D721Med (cell line): ENCODE data around the gene MALAT1.
A peak's percentile ranks its signal among the peaks of the same experiment; 100 is the strongest.

Experiments used
- DNase-seq: peaks from one replicate; pipeline ENCODE4 v3.0.0; 2011; ENCODE audit warnings: low spot score; ENCODE audit not compliant: insufficient read length
- FAIRE-seq: peaks from 2 replicates; lab custom pipeline; 2011; peaks lifted over from hg19 to GRCh38; lab: Jason Lieb, UNC
- TF ChIP-seq, protein P1 (sequence below): IDR thresholded peaks from 2 replicates; pipeline ENCODE4 v1.5.1; 2012; ENCODE audit warnings: mild to moderate bottlenecking, control low read depth; ENCODE audit not compliant: insufficient read depth; ENCODE audit errors: missing control alignments

Gene MALAT1

DNA sequence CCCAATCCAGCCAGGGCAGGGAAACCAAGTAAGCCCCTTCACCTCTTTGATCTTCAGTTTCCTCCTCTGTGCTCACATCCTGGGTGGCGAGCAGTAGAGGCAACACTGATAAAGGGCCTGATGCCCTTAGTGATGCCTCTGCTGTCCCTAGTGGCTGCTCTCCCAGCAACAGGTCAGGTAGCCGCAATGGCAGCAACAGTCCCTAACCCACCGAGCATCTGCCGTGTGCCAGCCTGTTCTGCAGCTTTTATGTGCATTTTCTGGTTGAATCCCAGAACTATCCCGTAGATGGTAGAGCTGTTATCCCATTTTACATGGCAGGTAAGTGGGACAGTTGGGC is 31.3 kb downstream of the MALAT1 start:
- DNase-seq (peak; percentile 11), FAIRE-seq (no peak)
- TF ChIP-seq, protein P1, sequence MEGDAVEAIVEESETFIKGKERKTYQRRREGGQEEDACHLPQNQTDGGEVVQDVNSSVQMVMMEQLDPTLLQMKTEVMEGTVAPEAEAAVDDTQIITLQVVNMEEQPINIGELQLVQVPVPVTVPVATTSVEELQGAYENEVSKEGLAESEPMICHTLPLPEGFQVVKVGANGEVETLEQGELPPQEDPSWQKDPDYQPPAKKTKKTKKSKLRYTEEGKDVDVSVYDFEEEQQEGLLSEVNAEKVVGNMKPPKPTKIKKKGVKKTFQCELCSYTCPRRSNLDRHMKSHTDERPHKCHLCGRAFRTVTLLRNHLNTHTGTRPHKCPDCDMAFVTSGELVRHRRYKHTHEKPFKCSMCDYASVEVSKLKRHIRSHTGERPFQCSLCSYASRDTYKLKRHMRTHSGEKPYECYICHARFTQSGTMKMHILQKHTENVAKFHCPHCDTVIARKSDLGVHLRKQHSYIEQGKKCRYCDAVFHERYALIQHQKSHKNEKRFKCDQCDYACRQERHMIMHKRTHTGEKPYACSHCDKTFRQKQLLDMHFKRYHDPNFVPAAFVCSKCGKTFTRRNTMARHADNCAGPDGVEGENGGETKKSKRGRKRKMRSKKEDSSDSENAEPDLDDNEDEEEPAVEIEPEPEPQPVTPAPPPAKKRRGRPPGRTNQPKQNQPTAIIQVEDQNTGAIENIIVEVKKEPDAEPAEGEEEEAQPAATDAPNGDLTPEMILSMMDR = no peak

DNA sequence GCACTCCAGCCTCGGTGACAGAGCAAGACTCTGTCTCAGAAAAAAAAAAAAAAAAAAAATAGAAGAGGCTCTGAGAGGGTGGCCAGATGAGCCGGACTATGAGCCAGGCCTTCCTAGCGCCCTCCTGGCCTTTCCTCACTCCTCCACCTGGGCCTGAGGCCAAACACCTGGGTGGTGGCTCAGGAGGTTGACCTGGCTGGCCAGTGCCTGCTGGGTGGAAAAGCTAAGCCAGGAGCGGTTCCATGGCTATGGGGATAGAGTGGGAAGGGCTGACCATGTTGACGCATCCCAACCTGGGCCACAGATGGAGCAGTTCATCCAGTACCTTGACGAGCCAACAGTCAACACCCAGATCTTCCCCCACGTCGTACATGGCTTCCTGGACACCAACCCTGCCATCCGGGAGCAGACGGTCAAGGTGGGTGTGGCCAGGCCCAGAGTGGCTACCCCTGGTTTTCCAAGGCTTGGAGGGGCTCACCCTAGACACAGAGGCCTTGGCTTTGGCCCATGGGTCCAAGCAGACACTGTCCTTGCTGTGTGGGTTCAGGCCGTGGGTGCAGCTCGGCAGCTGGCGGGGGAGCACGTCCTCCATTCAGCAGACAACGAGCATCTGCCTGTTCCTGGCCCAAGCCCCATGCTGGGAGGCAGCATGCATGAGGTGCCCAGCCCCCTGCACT is 33.7 kb downstream of the MALAT1 start:
- no peak for DNase-seq
- TF ChIP-seq, protein P1 = no peak
- no peak for FAIRE-seq

DNA sequence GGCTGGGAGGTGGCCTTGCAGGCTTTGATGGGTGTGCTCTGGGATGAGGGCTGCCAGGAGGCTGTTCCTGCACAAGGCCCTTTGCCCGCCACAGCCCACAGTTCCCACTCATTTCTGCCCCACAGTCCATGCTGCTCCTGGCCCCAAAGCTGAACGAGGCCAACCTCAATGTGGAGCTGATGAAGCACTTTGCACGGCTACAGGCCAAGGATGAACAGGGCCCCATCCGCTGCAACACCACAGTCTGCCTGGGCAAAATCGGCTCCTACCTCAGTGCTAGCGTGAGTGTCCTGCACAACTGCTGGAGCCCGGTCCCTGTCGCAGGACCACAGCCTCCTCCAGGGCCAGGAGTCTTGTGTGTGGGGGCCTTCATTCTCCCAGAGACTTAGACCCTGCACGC is 36.3 kb downstream of the MALAT1 start:
- TF ChIP-seq, protein P1 = no peak
- FAIRE-seq (no peak), DNase-seq (no peak)

DNA sequence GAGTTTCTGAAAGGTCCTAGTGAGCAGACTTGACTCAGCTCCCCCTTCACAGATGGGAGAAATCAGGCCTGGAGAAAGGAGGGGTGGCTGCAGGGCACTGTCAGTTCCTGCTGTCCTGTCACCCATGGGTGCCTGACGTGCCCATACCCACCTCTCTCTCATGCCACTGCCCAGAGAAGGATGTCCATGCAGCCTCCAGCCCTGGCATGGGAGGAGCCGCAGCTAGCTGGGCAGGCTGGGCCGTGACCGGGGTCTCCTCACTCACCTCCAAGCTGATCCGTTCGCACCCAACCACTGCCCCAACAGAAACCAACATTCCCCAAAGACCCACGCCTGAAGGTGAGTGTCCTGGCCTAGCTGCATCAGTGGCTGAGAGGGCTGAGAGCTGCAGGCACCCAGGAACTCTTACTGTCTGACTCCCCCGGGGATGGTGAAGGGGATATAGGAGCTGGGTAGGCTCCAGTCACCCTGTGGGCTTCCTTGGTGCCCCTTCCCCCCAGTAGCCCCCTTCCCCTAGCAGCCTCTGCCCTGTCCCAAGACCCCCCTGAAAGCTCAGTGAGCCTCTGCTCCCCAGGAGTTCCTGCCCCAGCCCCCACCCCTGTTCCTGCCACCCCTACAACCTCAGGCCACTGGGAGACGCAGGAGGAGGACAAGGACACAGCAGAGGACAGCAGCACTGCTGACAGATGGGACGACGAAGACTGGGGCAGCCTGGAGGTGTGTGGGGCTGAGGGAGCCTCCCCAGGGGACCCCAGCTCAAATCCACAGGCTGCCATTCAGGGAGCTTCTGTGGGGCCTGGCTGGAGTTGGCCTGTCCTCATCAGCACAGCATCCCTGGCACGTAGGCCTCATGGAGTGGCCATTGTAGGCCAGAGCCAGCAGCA is 37.8 kb downstream of the MALAT1 start:
- FAIRE-seq = no peak
- DNase-seq = peak; percentile 81
- TF ChIP-seq, protein P1 = no peak

DNA sequence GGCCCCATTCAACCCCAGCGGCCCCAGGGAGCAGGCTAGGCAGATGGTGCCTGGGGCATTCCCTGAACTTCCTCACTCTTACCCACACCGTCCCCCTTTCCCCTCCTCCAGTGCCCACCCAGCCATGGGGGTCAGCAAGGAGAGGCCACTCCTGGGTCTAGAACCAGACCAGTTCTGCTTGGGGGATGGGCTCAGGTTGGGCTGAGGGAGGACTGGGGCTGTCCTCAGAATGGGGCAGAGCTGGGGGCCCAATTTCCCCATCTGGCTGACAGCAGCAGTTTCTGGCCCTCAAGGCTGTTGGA is 38.4 kb downstream of the MALAT1 start:
- TF ChIP-seq, protein P1 = no peak
- FAIRE-seq (no peak), DNase-seq (no peak)

DNA sequence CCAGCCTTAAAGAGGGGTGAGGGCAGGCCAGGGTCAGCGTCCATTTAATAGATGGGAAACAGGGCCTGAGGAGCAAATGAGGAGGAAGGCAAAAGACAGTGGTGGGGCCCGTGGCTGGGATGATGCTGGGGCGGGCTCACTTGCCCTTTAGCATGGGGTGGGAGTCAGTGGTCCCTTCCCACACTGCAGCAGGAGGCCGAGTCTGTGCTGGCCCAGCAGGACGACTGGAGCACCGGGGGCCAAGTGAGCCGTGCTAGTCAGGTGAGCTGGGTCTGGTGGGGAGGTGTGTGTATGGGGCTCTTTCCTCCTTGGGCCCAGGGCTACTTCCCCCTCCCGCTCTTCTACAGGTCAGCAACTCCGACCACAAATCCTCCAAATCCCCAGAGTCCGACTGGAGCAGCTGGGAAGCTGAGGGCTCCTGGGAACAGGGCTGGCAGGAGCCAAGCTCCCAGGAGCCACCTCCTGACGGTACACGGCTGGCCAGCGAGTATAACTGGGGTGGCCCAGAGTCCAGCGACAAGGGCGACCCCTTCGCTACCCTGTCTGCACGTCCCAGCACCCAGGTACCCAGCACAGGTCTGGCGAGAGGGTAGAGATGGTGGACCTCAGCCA is 38.9 kb downstream of the MALAT1 start:
- peak; percentile 88 for DNase-seq
- TF ChIP-seq, protein P1 = no peak
- FAIRE-seq = no peak
